Lower leg skin (tissue), 3 donors: ENCODE data around the gene ZFP36.

Experiments
- POLR2A ChIP-seq, 2 donors: fragments of 450-650 bp; IDR thresholded peaks; one replicate each; pipeline ENCODE4 v1.6.1; 2016 to 2017; ENCODE audit warnings: antibody characterized with exemption in 2 of 2, mild to moderate bottlenecking in 1 of 2, moderate library complexity in 1 of 2
- TF ChIP-seq, protein P1 (sequence below), 3 donors: fragments of 450-650 bp; IDR thresholded peaks; one replicate each; pipeline ENCODE4 v1.5.1; 2016; ENCODE audit warnings: antibody characterized with exemption in 3 of 3, mild to moderate bottlenecking in 3 of 3, moderate library complexity in 2 of 3

GRCh38 chr19:39419003-39419402 is 12.4 kb downstream of the ZFP36 start:
- TF ChIP-seq, protein P1, sequence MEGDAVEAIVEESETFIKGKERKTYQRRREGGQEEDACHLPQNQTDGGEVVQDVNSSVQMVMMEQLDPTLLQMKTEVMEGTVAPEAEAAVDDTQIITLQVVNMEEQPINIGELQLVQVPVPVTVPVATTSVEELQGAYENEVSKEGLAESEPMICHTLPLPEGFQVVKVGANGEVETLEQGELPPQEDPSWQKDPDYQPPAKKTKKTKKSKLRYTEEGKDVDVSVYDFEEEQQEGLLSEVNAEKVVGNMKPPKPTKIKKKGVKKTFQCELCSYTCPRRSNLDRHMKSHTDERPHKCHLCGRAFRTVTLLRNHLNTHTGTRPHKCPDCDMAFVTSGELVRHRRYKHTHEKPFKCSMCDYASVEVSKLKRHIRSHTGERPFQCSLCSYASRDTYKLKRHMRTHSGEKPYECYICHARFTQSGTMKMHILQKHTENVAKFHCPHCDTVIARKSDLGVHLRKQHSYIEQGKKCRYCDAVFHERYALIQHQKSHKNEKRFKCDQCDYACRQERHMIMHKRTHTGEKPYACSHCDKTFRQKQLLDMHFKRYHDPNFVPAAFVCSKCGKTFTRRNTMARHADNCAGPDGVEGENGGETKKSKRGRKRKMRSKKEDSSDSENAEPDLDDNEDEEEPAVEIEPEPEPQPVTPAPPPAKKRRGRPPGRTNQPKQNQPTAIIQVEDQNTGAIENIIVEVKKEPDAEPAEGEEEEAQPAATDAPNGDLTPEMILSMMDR (IDR thresholded peaks at IDR 0.05) = no peak
- TF ChIP-seq POLR2A (IDR thresholded peaks at IDR 0.05) = no peak
